VCaP (cell line): ENCODE data around the gene AGO3.
"Not testable (repeated sequence)": the region's sequence is repeated elsewhere in the genome, so short reads cannot be mapped to it uniquely, and the experiment has no call there.

ENCODE experiments used
- H3K27ac ChIP-seq: fragments of 450-650 bp; 2 replicates; pipeline ENCODE4 v1.5.1; 2017
- CTCF ChIP-seq: fragments of 450-650 bp; conservative IDR thresholded peaks from 2 replicates; pipeline ENCODE4 v1.5.1; 2017; ENCODE audit warnings: mild to moderate bottlenecking, moderate library complexity

Gene AGO3

GRCh38 chr1:36014722-36015220, 83.9 kb downstream of the AGO3 start:
- no peak for TF ChIP-seq CTCF

GRCh38 chr1:36016686-36017085, 85.8 kb downstream of the AGO3 start:
- TF ChIP-seq CTCF: no peak
- H3K27ac ChIP-seq: no peak overlapping the region

More at GRCh38 chr1:36014722-36015220, 83.9 kb downstream of the AGO3 start:
- H3K27ac ChIP-seq: no peak overlapping the region

GRCh38 chr1:36023098-36023769, 92.3 kb downstream of the AGO3 start:
- peak overlapping the region; percentile 29 for H3K27ac ChIP-seq

GRCh38 chr1:36024024-36024423, 93.1 kb downstream of the AGO3 start:
- not testable (repeated sequence) for H3K27ac ChIP-seq

More at GRCh38 chr1:36023098-36023769, 92.3 kb downstream of the AGO3 start:
- TF ChIP-seq CTCF: no peak

GRCh38 chr1:36024847-36025246, 93.9 kb downstream of the AGO3 start:
- no peak overlapping the region for H3K27ac ChIP-seq
- no peak for TF ChIP-seq CTCF

GRCh38 chr1:36027766-36028165, 96.9 kb downstream of the AGO3 start:
- no peak overlapping the region for H3K27ac ChIP-seq
- no peak for TF ChIP-seq CTCF

- no peak overlapping the region for H3K27ac ChIP-seq
- no peak for TF ChIP-seq CTCF
Observed at GRCh38 chr1:36031441-36031840, 100.5 kb downstream of the AGO3 start.

- no peak for TF ChIP-seq CTCF
Observed at GRCh38 chr1:36034692-36035091, 103.8 kb downstream of the AGO3 start.

More at GRCh38 chr1:36034692-36035091, 103.8 kb downstream of the AGO3 start:
- no peak overlapping the region for H3K27ac ChIP-seq
